Stimulated activated CD4-positive, alpha-beta T cell treated with anti-CD3 and anti-CD28 coated beads, Interleukin-1b, Interleukin-23, amount 100 ng/mL, for 4 hours (primary cell): ENCODE data around the gene GFER.
A peak's percentile ranks its signal among the peaks of the same experiment; 100 is the strongest.
"Not testable (repeated sequence)": the region's sequence is repeated elsewhere in the genome, so short reads cannot be mapped to it uniquely, and the experiment has no call there.

ENCODE experiments used
- DNase-seq, 2 donors: peaks; one replicate each; pipeline ENCODE4 v3.0.0-alpha.2; 2020; ENCODE audit warnings: low read depth in 2 of 2

Gene GFER

GRCh38 chr16:1983544-1984346 lies at the start of gene GFER:
GFER (plus strand) TSS chr16:1984193; CDS start chr16:1984219, 26 bp downstream.
- peak in 1 of 2 donors; percentile 65 for DNase-seq

- DNase-seq = no peak
Observed at GRCh38 chr16:1936945-1937479, 47.0 kb upstream of the GFER start.

- DNase-seq = no peak
Observed at GRCh38 chr16:1938316-1938715, 45.7 kb upstream of the GFER start.

DNA sequence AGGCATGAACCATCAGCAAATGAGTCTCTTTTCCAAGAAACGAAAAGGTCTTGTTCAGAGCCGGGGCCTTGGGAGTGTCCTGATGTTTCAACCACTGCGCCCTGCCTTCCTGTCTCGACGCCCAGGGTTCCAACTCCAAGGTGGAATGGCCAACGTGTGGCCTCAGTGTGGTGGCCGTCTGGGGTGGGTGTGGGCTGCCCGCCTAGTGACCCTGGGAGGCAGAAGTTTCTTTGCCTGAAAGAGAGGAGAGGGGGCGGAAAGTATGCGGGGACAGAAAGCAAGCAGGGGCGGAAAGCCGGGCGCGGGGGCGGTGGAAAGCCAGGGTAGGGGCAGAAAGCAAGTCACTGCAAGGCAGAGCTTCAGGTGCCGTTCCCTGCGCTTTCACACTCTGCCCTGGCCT lies 45.1 kb upstream of the GFER start:
- DNase-seq = no peak

- DNase-seq = not testable (repeated sequence)
Observed at GRCh38 chr16:1939833-1940232, 44.2 kb upstream of the GFER start.

GRCh38 chr16:1940273-1941161 lies 43.5 kb upstream of the GFER start:
- no peak for DNase-seq

DNA sequence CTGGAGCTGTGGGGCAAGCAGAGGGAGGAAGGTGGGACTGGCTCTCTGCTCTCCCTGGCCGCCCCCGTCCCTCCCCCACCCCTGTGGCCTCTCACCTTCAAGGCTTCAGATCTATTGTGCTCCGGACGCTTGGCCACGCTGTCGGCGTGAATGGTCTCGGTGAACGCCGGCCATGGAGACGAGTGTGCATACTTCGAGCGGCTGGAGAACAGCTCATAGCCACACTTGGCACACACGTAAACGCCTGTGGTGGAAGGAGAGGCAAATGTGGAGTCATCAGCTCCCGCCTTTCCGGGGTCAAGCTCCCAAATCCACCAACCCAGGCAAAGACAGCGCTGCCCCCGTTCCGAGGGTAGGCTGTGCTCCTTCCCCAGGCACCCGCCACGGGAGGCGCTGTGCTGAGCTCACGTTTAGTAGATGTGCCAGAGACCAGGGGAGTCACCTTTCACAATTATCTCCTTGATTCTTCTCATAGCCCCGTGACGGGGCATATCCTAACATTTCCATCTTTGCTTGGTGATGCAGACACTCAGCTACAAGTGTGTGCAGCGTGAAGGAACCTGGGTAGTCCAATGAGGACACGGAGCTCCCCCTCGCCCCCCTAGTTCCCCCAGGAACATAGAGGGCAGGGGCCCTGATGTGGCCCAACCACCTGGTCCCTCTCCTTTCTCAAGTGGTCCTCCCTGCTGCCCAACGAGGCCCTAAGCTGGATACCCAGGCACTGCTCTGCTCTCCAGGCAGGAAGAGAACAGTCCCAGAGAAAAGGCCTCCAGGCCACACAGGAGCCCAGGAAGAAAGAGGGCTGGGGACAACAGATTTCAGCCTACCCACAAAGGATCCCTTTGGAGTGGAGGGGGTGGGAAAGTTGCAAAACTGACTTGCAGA lies 42.6 kb upstream of the GFER start:
- no peak for DNase-seq

GRCh38 chr16:1942047-1942809 lies 41.8 kb upstream of the GFER start:
- DNase-seq = no peak

DNA sequence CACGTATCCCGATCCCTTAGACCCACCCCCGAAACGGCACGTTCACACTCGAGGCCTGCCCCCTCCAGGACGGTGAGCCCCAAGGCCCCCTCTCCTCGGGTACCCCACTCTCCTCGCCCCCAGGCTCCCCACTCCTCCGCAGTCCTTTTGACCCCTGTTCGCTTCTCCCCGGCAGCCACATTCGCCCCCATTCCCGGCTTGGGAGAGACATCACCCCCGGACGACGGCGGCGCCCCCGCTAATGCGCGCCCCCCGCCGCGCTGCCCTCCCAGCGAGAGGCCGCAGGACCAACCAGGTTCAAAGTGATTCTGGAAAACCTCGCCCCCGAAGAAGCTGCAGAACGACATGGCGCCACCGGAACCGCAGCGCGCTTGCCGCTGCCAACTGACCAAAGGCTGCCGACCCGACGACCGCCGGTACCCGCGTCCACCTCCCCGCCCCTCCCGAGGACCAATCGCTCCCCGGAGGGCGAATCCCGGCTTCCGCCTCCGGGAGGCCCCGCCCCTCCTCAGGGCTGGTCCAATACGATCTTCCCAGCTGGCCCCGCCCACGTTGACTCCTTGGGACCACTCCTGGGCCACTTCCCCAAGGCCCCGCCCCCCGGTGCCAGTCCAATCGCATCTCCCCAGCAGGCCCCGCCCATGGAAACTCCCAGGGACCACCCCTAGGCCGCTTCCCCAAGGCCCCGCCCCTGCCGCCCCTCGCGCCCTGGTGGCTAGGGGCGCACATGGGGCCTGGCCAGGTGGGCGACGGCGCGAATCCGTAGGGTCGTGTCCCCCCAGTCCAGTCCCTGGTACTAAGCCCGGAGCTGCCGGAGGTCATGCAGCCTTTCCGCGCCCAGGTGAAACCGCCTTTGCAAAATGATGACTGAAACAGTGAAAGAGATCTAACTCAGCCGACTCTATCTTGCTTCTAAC lies 40.9 kb upstream of the GFER start, which contains the start of gene MSRB1:
MSRB1 (minus strand) TSS at position 390 of the 917 bp plus-strand sequence; CDS start at position 347, 43 bp downstream.
- DNase-seq = peak; percentile 97 to 99

GRCh38 chr16:1944612-1945199 lies 39.3 kb upstream of the GFER start:
- no peak for DNase-seq

- no peak for DNase-seq
Observed at GRCh38 chr16:1945559-1946391, 38.2 kb upstream of the GFER start.

GRCh38 chr16:1946495-1947368 lies 37.3 kb upstream of the GFER start:
- DNase-seq = no peak

GRCh38 chr16:1947369-1947670 lies 36.7 kb upstream of the GFER start:
- no peak for DNase-seq

- no peak for DNase-seq
Observed at GRCh38 chr16:1949507-1949906, 34.5 kb upstream of the GFER start.

DNA sequence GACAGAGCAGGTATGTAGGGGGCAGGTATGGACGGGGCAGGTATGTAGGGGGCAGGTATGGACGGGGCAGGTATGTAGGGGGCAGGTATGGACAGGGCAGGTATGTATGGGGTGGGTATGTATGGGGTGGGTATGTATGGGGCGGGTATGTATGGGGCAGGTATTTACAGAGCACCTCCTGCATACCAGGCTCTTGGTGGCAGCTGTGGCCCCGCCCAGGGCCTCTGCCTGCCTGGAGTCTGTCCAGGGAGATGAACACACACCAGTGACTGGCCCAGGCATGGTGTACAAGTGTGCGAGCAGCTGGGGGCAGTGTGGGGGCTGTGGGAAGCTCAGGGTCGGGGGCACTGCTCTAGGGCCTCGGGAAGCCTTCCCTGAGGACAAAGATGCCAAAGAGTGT lies 33.9 kb upstream of the GFER start:
- no peak for DNase-seq

DNA sequence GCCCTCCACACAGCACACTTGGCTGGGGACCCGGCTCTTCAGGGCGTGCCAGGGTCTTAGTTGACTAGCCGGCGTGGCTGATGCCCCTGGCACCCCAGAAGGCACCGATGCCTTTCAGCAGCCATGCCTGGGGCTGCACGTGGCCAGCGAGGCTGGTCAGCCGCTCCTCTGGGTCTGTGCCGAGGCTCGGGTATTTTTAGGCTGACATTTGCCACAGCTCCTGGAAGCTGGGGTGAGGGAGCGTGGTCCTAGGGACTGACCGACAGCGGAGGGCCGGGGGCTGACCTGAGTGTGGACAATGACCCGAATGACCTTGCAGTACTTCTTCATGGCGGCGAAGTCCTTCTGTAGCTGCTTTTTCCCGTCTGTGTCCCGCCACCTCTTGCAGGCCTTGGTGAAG lies 33.4 kb upstream of the GFER start:
- no peak for DNase-seq

- no peak for DNase-seq
Observed at GRCh38 chr16:1953734-1954133, 30.3 kb upstream of the GFER start.
